NCI-H187 treated with DMSO at 0.1 percent for 48 hours (cell line): Measurements from ENCODE around the gene HOXC12.

Experiments
- DNase-seq: peaks from one replicate; lab custom pipeline; 2025; lab: John Stamatoyannopoulos, UW

The HOXC12 gene

GRCh38 chr12:53996240-53997203 lies 41.8 kb downstream of the HOXC12 start:
- no peak for DNase-seq

DNA sequence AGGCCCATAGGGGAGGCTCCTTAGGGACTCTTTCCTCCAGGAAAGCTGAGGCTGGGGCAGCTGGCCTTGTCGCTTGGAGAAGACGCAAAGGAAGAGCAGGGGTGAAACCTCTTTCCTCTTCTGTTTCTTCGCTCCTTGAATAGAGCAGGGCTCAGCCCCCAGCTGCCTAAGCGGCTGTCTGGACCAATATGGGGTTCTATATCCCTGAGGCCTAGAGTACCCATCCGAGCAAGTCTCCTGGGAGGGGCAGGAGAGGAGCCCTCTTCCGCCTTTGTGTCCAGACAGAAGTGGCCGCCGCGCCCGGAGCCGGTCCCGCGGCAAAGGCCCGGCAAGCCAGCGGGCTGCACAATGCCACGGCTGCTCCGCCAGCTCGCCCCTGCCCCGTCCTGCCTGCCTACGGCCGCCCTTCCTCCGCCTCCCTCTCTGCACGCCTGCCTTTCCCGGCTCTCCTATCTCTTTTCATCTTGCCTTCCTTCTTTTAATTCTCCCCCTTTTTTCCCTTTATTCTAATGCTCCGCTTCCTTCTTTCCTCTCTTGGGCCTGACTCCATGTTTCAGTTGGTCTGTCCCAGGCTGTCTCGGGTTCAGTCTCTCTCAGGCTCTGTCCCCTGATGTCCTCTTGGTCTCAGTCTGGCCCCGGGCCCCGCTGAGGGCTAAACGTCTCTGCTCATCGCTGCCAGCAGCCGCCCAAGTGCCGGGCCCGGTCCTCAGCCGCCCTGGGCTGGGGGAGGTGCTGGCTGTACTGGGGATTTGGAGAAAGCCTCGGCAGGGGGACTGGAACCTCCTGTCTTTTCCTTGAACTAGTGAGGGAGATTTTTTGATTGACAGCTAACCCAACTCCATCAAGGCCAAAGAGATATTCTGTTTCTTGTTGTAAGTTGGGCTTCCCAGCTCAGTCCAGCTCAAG lies 42.8 kb downstream of the HOXC12 start:
- no peak for DNase-seq

DNA sequence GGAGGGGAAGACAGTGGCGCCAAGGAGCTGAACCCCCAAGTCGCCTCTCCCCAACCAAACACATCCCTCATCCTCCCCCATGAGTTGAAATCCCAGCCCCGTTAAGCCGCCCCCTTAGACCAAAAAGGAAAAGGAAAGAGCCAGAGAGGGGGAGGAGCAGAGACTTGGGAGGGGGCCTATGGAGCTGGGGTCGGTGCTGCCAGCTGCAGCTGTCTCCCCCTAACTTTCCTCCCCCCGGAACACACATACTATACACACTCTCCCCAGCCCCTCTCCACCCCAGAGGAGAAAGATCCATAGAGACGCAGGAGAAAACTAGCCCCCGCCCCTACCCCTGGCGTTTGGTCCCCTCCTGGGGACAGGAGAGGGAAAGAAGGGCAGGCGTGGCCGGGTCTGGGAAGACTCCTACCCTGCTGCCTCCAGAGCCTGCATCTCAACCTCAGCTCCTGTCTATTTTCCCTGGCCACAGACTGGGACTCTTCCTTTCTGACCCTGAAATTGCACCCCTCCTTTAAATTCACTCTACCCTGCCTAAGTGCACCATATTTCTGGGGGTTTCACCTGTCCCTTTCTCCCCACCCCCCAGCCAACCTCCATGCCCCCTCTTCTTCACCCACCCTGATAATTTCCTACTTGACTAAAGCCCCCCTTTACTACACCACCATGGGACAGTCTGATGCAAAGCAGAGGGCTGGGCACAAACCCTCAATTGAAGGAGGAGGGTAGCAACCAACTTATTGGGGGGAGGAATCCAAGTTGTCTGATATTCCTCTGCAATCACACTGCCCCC lies 43.6 kb downstream of the HOXC12 start:
- no peak for DNase-seq

DNA sequence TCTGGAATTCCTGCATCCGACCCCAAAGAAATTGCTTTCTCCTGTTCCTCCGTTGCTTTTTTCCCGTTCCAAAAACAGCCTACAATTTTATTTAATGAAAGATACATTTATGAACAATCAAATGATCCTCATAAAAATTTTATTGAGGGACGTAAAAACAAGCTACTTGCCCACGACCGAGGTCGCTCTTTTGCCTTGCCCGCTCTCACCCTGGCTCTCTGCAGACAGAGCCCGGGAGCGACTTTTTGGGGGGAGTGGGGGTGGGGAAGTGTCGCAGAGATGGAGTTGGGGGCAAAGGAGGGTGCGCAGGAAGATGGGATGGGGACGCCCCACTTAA lies 44.2 kb downstream of the HOXC12 start:
- no peak for DNase-seq

DNA sequence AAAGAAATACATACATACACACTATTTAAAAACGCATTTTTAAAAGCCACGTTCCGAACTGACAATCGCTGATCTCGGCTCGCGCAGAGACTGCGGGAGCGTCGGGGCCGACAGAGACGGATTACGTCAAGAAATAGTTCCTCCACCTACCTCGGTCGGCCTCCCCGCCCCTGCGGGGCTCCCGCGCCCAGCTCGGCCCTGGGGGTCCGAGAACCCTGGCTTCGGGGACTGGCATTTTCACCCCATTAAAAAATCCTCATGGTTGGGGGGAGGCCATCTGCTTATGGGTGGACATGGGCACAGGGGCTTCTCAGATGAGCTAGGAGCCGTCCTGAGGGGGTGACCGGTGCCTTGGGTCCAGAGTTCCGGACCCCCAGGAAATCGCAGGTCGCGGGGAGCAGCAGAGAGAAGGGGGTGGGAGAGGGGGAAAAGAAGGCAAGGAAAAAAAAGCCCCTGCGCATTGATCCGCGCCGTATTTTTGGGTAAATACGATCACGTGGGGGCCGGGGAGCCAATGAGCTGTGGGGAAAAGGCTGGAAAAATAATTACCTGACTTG lies 44.9 kb downstream of the HOXC12 start:
- peak; percentile 55 for DNase-seq

DNA sequence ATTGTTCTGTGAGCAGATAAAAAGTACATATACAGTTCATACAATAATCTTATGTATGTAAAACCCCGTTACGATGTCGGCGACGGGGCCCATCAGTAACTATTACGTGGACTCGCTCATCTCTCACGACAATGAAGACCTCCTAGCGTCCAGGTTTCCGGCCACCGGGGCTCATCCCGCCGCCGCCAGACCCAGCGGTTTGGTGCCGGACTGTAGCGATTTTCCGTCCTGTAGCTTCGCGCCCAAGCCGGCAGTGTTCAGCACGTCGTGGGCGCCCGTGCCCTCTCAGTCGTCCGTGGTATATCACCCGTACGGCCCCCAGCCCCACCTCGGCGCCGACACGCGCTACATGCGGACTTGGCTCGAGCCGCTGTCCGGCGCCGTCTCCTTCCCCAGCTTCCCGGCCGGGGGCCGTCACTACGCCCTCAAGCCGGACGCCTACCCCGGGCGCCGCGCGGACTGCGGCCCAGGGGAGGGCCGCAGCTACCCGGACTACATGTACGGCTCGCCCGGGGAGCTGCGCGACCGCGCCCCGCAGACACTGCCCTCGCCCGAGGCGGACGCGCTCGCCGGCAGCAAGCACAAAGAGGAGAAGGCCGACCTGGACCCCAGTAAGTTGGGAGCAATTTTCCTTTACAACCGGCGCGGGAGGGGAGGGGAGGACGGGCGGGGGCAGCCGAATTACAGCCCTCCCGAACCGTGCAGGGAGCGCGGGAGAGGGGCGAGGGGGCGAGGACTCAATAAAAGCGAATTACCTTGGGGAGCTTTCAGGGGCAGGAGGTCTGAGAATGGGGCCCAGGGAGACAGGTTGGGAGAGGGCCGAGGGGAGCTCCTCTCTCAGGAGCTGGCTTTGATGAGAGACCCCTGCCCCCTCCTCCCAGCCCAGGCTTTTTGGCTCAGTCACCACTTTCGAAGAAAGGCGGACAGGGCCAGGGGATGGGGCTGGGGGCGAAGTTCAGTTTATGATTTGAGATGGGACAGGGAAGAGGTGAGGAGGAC lies 45.7 kb downstream of the HOXC12 start, which contains the start of gene HOXC9:
TSS of gene HOXC9 (plus strand) at position 46 of the 999 bp plus-strand sequence. CDS start at position 74, 28 bp downstream.
- no peak for DNase-seq

- DNase-seq, result no peak
Observed at GRCh38 chr12:54001283-54002187, 46.8 kb downstream of the HOXC12 start.

DNA sequence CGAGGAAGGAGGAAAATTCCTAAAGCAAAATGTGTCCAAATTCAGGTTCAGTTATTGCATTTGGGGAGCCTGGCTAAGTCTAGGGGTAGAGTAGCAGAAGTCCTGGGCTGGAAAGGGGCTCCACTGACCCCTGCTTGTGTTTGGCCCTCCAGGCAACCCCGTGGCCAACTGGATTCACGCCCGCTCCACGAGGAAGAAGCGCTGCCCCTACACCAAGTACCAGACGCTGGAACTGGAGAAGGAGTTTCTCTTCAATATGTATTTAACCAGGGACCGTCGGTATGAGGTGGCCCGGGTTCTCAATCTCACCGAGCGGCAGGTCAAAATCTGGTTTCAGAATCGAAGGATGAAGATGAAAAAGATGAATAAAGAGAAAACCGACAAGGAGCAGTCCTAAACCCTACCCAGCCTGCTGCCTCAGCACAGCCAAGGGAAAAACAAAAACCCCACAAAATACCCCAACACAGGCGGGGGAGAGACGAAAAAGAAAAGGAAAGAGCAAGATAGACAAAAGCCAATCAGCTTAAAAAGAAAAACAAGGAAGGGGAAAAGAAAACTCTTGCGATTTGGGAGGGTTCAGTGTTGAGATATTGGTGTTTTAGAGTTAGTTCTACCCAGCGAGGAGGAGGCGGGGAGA lies 47.7 kb downstream of the HOXC12 start:
- DNase-seq, result no peak

GRCh38 chr12:54002915-54003389 lies 48.2 kb downstream of the HOXC12 start:
- DNase-seq, result no peak

DNA sequence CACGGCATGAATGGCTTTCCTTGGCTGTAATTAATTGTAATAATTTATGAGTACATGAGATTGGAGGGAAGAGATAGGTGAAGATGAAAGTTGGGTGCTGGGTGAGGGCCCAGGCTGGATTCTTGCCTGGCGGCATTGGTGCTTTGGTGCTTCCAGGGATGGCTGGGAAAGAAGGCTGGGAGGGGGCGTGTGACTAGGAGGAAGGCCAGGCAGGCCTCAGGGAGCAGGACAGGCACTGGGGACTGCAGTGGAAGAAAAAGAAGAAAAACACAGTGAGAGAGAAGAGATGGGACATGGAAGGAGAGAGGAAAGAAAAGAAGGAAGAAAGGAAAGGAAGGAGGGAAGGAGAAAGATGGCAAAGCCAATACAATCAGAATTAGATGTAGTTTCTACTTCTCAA lies 48.9 kb downstream of the HOXC12 start:
- DNase-seq, result no peak

- no peak for DNase-seq
Observed at GRCh38 chr12:54004063-54004840, 49.5 kb downstream of the HOXC12 start.

DNA sequence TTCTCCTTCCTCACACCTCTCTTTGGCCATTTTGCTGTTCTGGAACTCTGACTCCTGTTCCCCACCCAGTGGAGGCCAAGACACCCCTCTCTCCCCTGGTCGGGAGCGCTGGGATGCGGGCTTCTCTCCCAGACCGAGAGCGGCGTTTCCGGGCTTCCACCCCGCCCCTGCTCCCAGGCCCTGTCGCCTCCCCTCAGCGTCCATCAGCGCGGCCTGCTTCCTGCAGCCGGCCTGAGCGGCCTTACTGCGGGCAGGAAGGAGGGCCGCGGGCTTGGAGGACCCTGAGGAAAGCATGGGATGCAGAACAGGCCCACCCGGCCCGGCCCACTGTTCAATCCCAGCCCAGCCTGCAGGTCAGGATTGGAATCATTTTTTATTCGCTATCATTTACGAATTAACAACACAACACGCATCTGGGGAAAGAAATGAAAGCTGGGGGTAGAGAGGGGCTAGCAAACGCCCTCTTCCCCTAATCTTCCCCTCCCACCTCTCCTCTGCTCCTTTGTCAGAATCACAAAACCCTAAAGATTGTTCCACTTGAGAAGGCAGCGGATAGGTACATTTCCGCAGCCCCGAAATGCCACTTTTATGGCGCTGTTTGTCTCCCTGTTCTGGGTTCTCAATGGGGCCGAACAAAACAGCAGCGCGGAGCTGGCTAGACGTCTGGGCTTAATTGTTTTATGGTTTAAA lies 50.3 kb downstream of the HOXC12 start:
- DNase-seq, result no peak

DNA sequence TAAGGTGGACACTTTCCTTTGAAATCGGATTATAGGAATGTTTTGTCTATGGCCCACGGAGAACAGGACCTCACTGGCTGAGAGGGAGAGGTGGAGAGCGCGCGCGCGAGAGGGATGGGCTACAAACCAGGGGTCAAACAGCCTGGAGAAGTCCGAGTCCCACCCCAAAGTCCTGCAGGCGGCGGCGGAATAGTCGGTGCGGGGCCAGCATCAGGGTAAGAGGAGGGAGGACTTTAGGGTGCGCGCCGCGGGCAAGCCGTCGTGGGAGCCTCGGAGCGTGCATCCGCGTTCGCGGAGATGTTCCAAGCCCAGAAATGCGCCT lies 50.8 kb downstream of the HOXC12 start:
- DNase-seq, result no peak

DNA sequence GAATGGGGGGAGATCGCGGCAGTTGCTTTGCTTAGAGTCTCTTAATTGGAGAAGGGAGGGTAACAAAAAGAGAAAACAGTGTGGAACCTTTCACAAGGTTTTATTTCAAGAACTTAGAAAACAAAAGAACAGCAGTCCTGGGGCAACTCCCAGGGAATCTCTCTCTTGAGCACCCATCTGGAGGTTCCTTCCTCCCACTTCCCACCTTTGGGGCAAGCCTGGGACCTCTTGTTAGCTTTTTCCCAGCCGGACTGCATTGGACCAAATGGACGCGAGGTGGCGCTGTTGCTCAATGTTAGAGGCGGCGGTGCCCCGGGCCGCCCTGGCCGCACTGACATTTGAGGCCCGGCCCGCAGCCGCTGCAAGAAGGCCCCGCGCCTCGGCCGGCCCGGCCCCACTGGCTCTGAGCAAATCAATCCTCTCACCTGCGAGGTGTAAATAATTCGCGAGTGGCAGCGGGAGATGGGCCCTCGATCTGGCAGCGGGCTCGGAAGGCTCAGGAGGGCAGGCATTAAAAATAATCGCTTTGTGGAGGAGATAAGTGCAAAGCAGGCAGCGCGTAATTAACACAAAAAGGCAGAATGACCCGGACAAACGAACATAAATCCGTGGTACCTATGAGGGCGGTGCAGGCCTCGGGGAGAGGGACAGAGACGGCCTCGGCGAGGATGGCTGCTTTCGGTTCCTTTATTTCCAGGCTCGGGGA lies 51.3 kb downstream of the HOXC12 start:
- DNase-seq, result no peak

DNA sequence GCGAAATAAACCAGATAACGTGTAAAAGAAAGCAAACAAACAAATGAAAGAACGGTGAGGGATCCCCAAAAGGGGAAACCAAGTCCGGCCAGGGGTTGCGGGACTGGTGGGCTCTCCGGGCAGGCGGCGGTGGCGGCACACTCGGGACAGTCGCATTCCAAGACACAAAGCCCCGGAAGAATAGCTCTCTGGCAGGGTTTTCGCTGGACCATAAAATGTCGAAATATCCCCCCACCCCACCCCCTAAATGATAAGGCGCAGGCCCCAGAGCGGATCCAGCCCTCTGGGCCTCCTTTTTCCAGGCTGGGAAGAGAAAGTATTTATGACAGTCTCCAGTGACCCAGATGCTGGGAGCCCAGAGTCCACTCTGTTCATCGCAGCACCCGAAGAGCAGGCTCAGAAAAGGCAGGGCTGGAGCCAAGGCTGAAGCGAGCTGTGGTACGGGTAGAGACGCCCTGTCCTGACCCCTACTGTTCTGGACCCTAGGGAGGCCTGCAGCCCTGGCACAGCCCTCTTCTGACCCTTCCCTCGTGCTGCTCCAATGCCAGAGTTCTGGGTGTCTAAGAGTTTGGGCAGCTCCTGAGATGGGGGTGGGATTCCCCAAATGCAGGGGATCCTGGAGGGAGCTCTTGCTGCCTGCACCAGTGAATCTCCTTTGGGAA lies 52.0 kb downstream of the HOXC12 start:
- no peak for DNase-seq

DNA sequence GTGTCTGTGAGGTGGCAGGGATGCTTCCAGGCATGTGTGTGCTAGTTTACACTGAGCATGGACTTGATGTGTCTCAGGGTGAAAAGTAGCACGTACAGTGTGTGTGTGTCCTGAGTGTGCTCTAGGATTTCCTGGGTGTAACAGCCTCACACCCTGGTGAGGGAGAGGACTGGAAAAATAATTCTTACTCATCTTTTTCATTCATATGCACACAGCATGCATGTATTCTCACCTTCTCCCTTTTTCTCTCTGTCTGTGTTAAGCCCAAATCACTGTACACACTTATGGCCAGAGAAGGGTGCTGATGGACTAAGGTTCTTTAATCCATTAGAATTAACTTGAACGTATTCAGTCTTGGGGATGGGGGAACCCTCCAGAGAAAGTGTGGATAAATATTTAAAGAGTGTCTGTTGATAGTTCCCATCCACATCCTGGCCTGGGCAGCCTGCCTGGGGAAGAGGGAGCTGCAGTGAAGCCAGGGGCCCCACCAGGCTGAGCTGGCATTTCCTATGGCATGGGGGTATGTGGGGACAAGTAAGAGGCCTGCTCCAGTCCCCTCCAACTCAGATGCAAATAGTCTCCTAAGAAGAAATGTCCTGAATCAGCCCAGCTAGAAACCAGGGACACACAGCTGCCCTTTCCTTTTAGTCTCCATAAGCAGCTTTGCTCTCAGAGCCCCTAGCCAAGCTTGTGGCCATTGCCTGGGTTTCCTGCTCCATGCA lies 53.0 kb downstream of the HOXC12 start:
- no peak for DNase-seq
